Renal cortex interstitium (tissue), 11 donors: Measurements from ENCODE around the gene GRIN2A. TPM values are rescaled to one million over a fixed set of nuclear protein-coding genes. Genes with fewer than 3 reads are reported as not detected.

Experiments
- DNase-seq, 11 donors: peaks; one replicate each; pipeline ENCODE4 v3.0.0-alpha.2; 2013; ENCODE audit warnings: low read depth in 9 of 11, low spot score in 4 of 11; ENCODE audit errors: extremely low read depth in 1 of 11
- polyA plus RNA-seq, 3 donors: library from polyadenylated mRNA; unstranded; fragments of 120-200 nt; gene quantifications; one replicate each; pipeline ENCODE4 v1.2.1, GENCODE V29; 2013; ENCODE audit not compliant: insufficient read length in 3 of 3

The GRIN2A gene
- polyA plus RNA-seq, 3 donors = 5.8 to 6.6 (median 6.5) TPM

- DNase-seq = no peak
These were observed 168.5 kb downstream of the GRIN2A start for GRCh38 chr16:10013774-10014173.

GRCh38 chr16:10013364-10013763 is 168.9 kb downstream of the GRIN2A start:
- no peak for DNase-seq

DNA sequence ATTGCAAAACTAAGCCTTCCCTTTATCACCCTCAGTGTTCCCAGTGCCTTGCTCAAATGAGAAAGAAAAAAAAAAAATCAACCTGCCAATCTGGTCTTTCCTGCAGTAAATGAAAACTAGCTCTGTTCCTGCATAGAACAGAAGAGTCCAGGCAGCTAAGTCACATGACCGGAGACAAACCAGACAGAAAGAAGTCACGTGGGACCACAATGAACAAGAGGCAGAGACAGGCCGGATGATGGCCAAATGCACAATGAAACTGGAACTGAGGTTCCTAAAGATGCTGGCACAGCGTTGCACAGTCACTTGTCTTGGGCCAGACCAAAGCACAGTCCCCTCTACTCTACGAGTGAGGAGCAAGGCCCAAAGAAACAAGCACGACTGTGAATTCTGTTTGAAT is 172.5 kb downstream of the GRIN2A start:
- no peak for DNase-seq

DNA sequence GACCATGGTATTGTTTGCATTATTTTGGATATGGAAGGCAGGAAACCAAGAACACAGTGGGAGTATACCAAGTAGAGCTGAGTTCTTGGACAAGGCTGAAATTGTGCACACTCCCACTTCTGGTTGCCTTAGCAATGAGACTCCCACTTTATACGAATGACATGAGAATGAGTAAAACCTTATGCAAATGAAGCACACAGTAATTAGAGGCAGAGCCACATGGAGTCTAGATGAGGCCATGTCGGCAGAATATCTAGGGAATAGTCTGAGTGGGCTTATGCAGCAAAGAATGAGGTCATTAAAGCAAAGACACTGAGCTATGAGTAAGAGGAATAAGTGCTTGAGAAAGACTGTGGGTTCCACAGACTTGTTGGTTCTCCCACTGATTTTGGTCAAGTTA is 178.7 kb downstream of the GRIN2A start:
- no peak for DNase-seq

DNA sequence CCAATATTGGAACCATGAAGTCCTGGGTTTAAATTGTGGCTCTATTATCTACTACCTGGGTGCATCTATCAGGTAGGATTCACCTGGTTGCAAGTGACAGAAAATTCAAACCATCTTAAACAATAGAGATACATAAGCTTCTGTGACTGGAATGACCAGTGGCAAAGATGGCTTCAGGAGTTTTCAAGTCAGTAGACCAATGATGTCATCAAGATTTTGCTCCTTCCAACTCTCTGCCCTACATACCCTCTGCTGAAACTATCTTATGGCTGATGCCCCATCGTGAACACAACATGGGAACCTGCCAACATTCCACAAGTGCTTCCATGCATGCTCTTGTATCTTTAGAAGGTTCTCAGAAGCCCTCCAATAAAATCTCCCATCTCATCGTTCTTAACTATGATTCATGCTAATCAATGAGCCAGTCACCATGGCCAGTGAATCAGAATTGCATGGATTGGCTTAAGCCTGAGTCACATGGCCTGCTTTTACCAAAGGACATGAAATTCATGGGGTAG is 180.9 kb downstream of the GRIN2A start:
- no peak for DNase-seq

DNA sequence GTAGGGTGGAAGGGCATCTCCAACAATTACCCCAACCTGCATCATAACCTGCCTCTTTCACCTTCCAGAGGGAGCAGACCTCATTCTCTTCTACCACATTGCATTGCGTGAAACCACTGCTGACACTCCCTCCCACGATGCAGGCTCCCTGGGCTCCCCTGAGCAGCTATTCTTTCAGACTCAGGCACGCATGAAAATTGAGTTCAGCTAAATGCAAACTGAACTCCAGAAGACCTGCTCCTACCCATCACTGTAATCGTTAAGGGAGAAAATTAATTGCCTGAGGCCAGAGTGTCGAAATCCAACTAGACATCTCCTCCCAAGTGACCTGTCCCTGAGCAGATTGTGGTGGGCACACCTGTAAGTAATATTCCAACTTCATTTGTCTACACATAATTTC is 186.0 kb downstream of the GRIN2A start:
- DNase-seq = peak in 10 of 11 donors; percentile 22 to 62 (median 33)

DNA sequence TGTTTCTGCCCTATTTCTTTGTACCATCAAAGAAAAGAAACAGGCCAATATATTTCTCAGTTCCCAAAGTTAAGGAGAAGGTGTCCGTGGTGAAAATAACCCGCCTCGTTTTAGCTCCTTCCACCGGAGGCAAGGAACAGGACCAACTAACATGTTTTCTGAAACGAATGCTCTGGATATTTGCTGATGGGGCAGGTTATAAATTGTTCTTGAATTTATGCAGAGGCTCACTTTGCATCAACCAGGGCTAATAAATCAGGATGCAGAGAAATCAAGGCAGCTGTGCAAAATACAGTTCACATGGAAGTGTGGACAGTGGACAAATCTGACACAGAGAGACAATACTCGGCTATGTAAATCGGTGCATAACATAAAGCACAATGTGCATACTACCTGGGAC is 189.8 kb downstream of the GRIN2A start:
- no peak for DNase-seq

GRCh38 chr16:9980981-9981380 is 201.2 kb downstream of the GRIN2A start:
- DNase-seq = no peak

DNA sequence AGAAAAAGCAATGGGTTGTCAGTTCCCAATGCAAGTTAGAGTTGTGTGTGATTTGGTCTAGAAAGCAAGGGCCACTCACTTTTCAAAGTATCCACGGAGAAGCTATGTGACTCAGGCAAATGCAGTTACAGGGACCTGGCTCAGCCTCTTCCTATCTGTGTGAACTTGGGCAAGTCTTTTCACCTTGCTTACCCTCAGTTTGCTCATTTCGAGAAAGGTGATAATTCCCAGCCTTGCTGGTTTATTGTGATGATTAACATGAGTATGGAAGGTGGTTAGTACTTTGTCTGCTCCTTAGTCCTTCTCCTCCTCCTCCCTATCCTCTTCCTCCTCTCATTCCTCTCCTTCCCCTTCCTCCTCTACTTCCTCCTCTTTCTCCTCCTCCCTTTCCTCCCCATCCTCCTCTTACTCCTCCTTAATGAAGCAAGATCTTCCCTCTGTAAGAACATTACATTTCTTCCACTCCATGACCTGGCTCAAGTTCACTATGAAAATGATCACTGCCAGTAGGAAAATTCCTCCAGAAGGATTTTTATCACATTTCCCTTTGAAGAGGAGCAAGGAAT is 204.0 kb downstream of the GRIN2A start:
- no peak for DNase-seq

DNA sequence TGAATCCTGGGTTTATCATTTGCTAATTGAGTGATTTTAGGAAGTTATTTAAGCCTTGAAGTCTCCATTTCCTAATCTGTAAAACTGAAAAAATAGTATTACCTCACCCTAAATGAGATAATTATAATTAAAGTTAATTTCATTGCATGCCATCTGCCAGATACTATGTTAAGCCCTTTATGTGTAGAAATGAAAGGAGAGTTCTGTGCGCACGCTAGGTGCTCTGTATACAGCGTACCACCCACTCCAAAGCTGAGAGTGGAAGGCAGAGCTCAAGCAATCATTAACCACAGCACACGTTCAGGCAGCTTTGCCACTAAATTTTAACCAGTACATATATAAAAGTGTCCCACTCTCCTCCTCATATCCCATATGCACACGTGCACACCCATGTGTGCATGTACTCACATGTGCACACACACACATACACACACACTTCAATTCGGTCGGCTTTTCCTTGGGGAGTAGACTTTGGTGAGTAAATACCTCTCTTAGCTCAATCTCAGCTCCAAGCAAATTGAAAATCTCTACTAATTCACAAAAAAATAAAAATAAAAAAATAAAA is 204.8 kb downstream of the GRIN2A start:
- DNase-seq = no peak

GRCh38 chr16:9976601-9977000 is 205.6 kb downstream of the GRIN2A start:
- no peak for DNase-seq

DNA sequence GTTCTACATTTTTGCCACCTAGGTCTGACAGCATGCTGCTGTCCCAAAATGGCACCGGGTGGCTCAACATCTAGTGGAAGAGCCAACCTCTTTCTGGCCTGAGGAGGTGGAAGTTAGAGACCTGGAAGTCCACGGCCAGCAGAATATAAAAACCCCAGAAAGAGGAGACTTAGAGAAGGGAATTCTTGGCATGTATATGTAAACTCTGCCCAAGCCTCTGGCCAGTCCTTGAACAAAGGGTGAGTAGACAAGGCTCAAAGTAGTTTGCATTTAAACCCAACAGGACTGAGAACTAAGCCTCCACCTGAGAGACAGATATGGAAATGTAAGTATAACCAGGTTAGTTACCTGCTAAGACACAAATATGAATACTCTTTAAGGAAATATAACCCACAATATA is 210.3 kb downstream of the GRIN2A start:
- no peak for DNase-seq

- no peak for DNase-seq
These were observed 211.4 kb downstream of the GRIN2A start for GRCh38 chr16:9970796-9971195.

- DNase-seq = no peak
These were observed 212.0 kb downstream of the GRIN2A start for GRCh38 chr16:9970244-9970643.

DNA sequence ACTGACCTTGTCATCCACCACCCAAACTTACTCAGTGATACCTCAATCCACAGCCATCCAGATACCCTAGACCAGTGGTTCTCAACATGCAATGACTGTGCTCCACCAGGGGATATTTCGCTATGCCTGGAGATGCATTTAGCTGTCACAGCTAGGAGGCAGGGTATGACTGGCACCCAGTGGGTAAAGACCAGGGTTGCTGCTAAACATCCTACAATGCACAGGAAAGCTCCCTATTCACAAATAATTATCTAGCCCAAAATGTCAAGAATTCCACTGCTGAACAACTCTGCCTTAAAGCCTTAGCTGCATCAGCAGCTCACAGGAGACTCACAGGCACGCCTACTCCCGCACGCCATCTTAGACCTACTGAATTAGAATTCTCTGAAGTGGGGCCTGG is 212.6 kb downstream of the GRIN2A start:
- no peak for DNase-seq

GRCh38 chr16:9966569-9967157 is 215.6 kb downstream of the GRIN2A start:
- DNase-seq = no peak

DNA sequence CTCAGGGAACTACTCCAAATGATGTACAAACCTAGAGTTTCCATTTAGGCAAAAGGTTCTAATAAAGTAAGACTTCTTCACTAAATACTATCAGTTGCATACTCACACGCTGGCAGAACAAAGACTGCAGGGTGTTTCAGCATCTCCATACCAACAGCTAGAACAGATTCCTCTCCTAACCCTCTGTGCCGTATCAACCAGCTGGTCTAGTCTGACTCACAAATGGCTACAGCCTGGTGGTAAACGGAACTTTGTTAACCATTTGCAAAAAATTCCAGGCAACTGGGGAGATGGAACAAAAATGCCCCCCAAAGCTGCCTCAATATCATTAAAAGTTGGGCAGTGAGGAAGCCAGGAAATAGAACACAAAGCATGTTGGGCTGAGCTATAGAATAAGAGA is 217.1 kb downstream of the GRIN2A start:
- no peak for DNase-seq

- no peak for DNase-seq
These were observed 217.8 kb downstream of the GRIN2A start for GRCh38 chr16:9964426-9964825.

- no peak for DNase-seq
These were observed 224.8 kb downstream of the GRIN2A start for GRCh38 chr16:9957433-9957832.

GRCh38 chr16:9957002-9957401 is 225.2 kb downstream of the GRIN2A start:
- DNase-seq = no peak

- DNase-seq = no peak
These were observed 226.6 kb downstream of the GRIN2A start for GRCh38 chr16:9955677-9956076.
